Caco-2 (cell line): ENCODE results near the gene ZNF106. TPM values are rescaled to one million over a fixed set of nuclear protein-coding genes. Genes with fewer than 3 reads are reported as not detected.

Experiments used
- BruUV-seq: library from RNA; stranded (reverse); fragments of 400-500 nt; replicated peaks from 2 replicates; lab custom pipeline; 2021; lab: Mats Ljungman, UMichigan
- CTCF ChIA-PET: fragments of 300-600 bp; sonication (Branson Sonifier 250); formaldehyde crosslinking; loops from one replicate; lab custom pipeline; 2022; ENCODE audit warnings: antibody characterized with exemption; lab: Charles Lee
- POLR2A ChIA-PET: fragments of 300-600 bp; sonication (Branson Sonifier 250); formaldehyde crosslinking; loops from one replicate; lab custom pipeline; 2022; ENCODE audit warnings: antibody characterized with exemption; lab: Charles Lee
- DNase-seq, 2 experiments: peaks; one replicate each; pipeline versions ENCODE4 v3.0.0 to v3.0.0-alpha.2; 2020 to 2022
- H3K27me3 ChIP-seq: replicated peaks from 2 replicates; pipeline ENCODE4 v1.6.0; 2011; ENCODE audit warnings: low read length; ENCODE audit not compliant: control insufficient read depth, insufficient read depth
- H3K36me3 ChIP-seq: 2 replicates; pipeline ENCODE4 v1.5.1; 2011; ENCODE audit warnings: low read length; ENCODE audit not compliant: control insufficient read depth, insufficient read depth
- H3K4me1 ChIP-seq: fragments of 250-450 bp; sonication (Bioruptor Pico); 2 replicates; pipeline ENCODE4 v1.5.1; 2020; ENCODE audit warnings: mild to moderate bottlenecking
- H3K4me3 ChIP-seq: 2 replicates; pipeline ENCODE4 v1.5.1; 2011; ENCODE audit warnings: low read depth, mild to moderate bottlenecking, control low read depth, low read length
- H3K9me3 ChIP-seq: fragments of 250-450 bp; sonication (Bioruptor Pico); 2 replicates; pipeline ENCODE4 v1.5.1; 2020; ENCODE audit warnings: mild to moderate bottlenecking, moderate library complexity
- H3K27ac Mint-ChIP-seq: one replicate; pipeline ENCODE4 v1.8.0; 2022; ENCODE audit warnings: mixed read lengths; ENCODE audit not compliant: unreplicated experiment
- H3K27me3 Mint-ChIP-seq: one replicate; pipeline ENCODE4 v1.8.0; 2022; ENCODE audit warnings: mixed read lengths; ENCODE audit not compliant: insufficient read depth, unreplicated experiment
- H3K36me3 Mint-ChIP-seq: one replicate; pipeline ENCODE4 v1.8.0; 2022; ENCODE audit warnings: mild to moderate bottlenecking, mixed read lengths; ENCODE audit not compliant: insufficient read depth, unreplicated experiment
- H3K4me1 Mint-ChIP-seq: one replicate; pipeline ENCODE4 v1.8.0; 2022; ENCODE audit warnings: low read depth, mixed read lengths; ENCODE audit not compliant: unreplicated experiment
- H3K4me3 Mint-ChIP-seq: one replicate; pipeline ENCODE4 v1.8.0; 2022; ENCODE audit warnings: mild to moderate bottlenecking, moderate library complexity, mixed read lengths; ENCODE audit not compliant: unreplicated experiment
- H3K9me3 Mint-ChIP-seq: one replicate; pipeline ENCODE4 v1.8.0; 2022; ENCODE audit warnings: mixed read lengths; ENCODE audit not compliant: unreplicated experiment
- CTCF ChIP-seq, 2 experiments: fragments of 200-600 bp in 1 of 2; IDR thresholded peaks; 1 replicate in 1 of 2; 2 replicates in 1 of 2; pipeline versions ENCODE4 v1.5.1 to v1.8.0; 2011 to 2022; ENCODE audit warnings: antibody characterized with exemption in 1 of 2, control low read depth in 1 of 2, inconsistent platforms in 1 of 2, low read depth in 1 of 2, low read length in 1 of 2, mild to moderate bottlenecking in 1 of 2, moderate library complexity in 1 of 2; ENCODE audit not compliant: insufficient read depth in 1 of 2, severe bottlenecking in 1 of 2, unreplicated experiment in 1 of 2
- intact Hi-C: fragments of 100-400 bp; cut with micrococcal nuclease; formaldehyde crosslinking; loops from one replicate; pipeline ENCODE4 v1.10.0; 2022; ENCODE audit not compliant: unreplicated experiment
- total RNA-seq: library from RNA; stranded (reverse); gene quantifications from 2 replicates; pipeline ENCODE4 v1.2.3, GENCODE V29; 2022

The ZNF106 gene
- total RNA-seq, 1 experiment from 2014 or later, result 47.8 TPM

- ChIA-PET CTCF (no interaction called here), POLR2A (no interaction called here)
- H3K27ac Mint-ChIP-seq, result no peak overlapping the region
- H3K9me3 ChIP-seq, result no peaks in the 10 kb centered on the region
- H3K27me3 Mint-ChIP-seq, result no peaks in the 10 kb centered on the region
- no peak overlapping the region for H3K4me3 Mint-ChIP-seq
- peaks cover 54% of the 10 kb centered on the region for H3K36me3 Mint-ChIP-seq
- H3K27me3 ChIP-seq, result no peaks in the 10 kb centered on the region
- H3K9me3 Mint-ChIP-seq, result no peaks in the 10 kb centered on the region
- no peak overlapping the region for H3K4me3 ChIP-seq
- intact Hi-C loops, result no loop called here
- DNase-seq, result no peak
- no peaks in the 10 kb centered on the region for H3K36me3 ChIP-seq
- H3K4me1 Mint-ChIP-seq, result no peaks in the 10 kb centered on the region
- no peak for TF ChIP-seq CTCF (IDR thresholded peaks at IDR 0.05; ENCODE audit: insufficient read depth in 1 of 2, low read depth in 1 of 2, low read length in 1 of 2, severe bottlenecking in 1 of 2, unreplicated experiment in 1 of 2)
- no TSS peak for BruUV-seq
- H3K4me1 ChIP-seq, result no peaks in the 10 kb centered on the region
These were observed 32.4 kb upstream of the ZNF106 start for GRCh38 chr15:42523331-42523730.

GRCh38 chr15:42511007-42511391 is 20.1 kb upstream of the ZNF106 start:
- Mint-ChIP-seq H3K27me3 (no peaks in the 10 kb centered on the region), H3K4me1 (no peaks in the 10 kb centered on the region), H3K9me3 (no peaks in the 10 kb centered on the region), H3K4me3 (no peak overlapping the region), H3K36me3 (peaks cover 35% of the 10 kb centered on the region), H3K27ac (no peak overlapping the region)
- BruUV-seq, result no TSS peak
- DNase-seq, result no peak
- H3K4me3 ChIP-seq, result no peak overlapping the region
- 0 out of 2 replicates have a peak, but pooled peaks cover 6% of the 10 kb centered on the region for H3K4me1 ChIP-seq
- H3K36me3 ChIP-seq, result no peaks in the 10 kb centered on the region
- no peak for TF ChIP-seq CTCF (IDR thresholded peaks at IDR 0.05; ENCODE audit: insufficient read depth in 1 of 2, low read depth in 1 of 2, low read length in 1 of 2, severe bottlenecking in 1 of 2, unreplicated experiment in 1 of 2)
- ChIA-PET CTCF (no interaction called here), POLR2A (interaction anchor here (0.5 kb wide), 1 partner anchor 20 kb away, joined by 3 read pairs; the partner anchor contains the start of gene ZNF106)
- no peaks in the 10 kb centered on the region for H3K9me3 ChIP-seq
- no peaks in the 10 kb centered on the region for H3K27me3 ChIP-seq
- intact Hi-C loops, result no loop called here

GRCh38 chr15:42510258-42511006 is 19.5 kb upstream of the ZNF106 start:
- H3K27me3 ChIP-seq, result no peaks in the 10 kb centered on the region
- Mint-ChIP-seq H3K27me3 (no peaks in the 10 kb centered on the region), H3K36me3 (peaks cover 35% of the 10 kb centered on the region), H3K4me3 (no peak overlapping the region), H3K27ac (no peak overlapping the region), H3K9me3 (no peaks in the 10 kb centered on the region), H3K4me1 (no peaks in the 10 kb centered on the region)
- no TSS peak for BruUV-seq
- 0 out of 2 replicates have a peak, but pooled peaks cover 6% of the 10 kb centered on the region for H3K4me1 ChIP-seq
- DNase-seq, result no peak
- no peak overlapping the region for H3K4me3 ChIP-seq
- H3K9me3 ChIP-seq, result no peaks in the 10 kb centered on the region
- ChIA-PET CTCF (no interaction called here), POLR2A (interaction anchor here (0.5 kb wide), 1 partner anchor 19 kb away, joined by 3 read pairs; the partner anchor contains the start of gene ZNF106)
- no peak for TF ChIP-seq CTCF (IDR thresholded peaks at IDR 0.05; ENCODE audit: insufficient read depth in 1 of 2, low read depth in 1 of 2, low read length in 1 of 2, severe bottlenecking in 1 of 2, unreplicated experiment in 1 of 2)
- intact Hi-C loops, result no loop called here
- no peaks in the 10 kb centered on the region for H3K36me3 ChIP-seq
